Measurements from ENCODE around the gene PLEKHA5. TPM values are rescaled to one million over a fixed set of nuclear protein-coding genes. Genes with fewer than 3 reads are reported as not detected.

PLEKHA5 gene
- total and polyA plus RNA-seq, 2 experiments from 2014 or later = 82.8 to 112 TPM

GRCh38 chr12:19223695-19224094 is 94.2 kb downstream of the PLEKHA5 start (continued):
- TF ChIP-seq ZNF462 (CRISPR knock-in tag; IDR thresholded peaks at IDR 0.05) = no peak
- TF ChIP-seq REST (IDR thresholded peaks at IDR 0.05; ENCODE audit: unreplicated experiment) = no peak
- TF ChIP-seq POLR2AphosphoS5 (IDR thresholded peaks at IDR 0.05; ENCODE audit: low read depth) = no peak
- no peak for TF ChIP-seq ETS1 (IDR thresholded peaks at IDR 0.05)
- no peak for TF ChIP-seq CREB1 (CRISPR knock-in tag; IDR thresholded peaks at IDR 0.05; ENCODE audit: low read depth)

Data from GM23338 (cell line).